HEK293 (cell line): Measurements from ENCODE around the gene APH1A.

ENCODE experiments used
- GLI2 ChIP-seq: fragments of 450-650 bp; formaldehyde crosslinking; IDR thresholded peaks from 2 replicates; pipeline ENCODE4; 2017; ENCODE audit warnings: missing biosample characterization, missing genetic modification characterization, low read depth, borderline replicate concordance
- GLIS1 ChIP-seq: fragments of 450-650 bp; formaldehyde crosslinking; IDR thresholded peaks from 2 replicates; pipeline ENCODE4 v1.5.1; 2016; ENCODE audit warnings: missing biosample characterization, missing genetic modification characterization
- HOXC10 ChIP-seq: sonication (generic); formaldehyde crosslinking; IDR thresholded peaks from 2 replicates; pipeline ENCODE4 v1.8.1; 2023; ENCODE audit warnings: mild to moderate bottlenecking, missing genetic modification reagents
- IKZF3 ChIP-seq: fragments of 450-650 bp; IDR thresholded peaks from 2 replicates; pipeline ENCODE4 v1.5.0; 2018; ENCODE audit warnings: missing biosample characterization, mild to moderate bottlenecking, missing genetic modification characterization, moderate library complexity
- PATZ1 ChIP-seq: fragments of 450-650 bp; formaldehyde crosslinking; IDR thresholded peaks from 2 replicates; pipeline ENCODE4 v1.5.1; 2016; ENCODE audit warnings: missing biosample characterization, missing genetic modification characterization
- PRDM4 ChIP-seq: fragments of 450-650 bp; formaldehyde crosslinking; IDR thresholded peaks from 2 replicates; pipeline ENCODE4 v1.5.1; 2017; ENCODE audit warnings: missing biosample characterization, missing genetic modification characterization
- SALL2 ChIP-seq: fragments of 450-650 bp; formaldehyde crosslinking; IDR thresholded peaks from 2 replicates; pipeline ENCODE4 v1.5.0; 2017; ENCODE audit warnings: missing biosample characterization, mild to moderate bottlenecking, missing genetic modification characterization, borderline replicate concordance
- SCRT1 ChIP-seq: fragments of 450-650 bp; formaldehyde crosslinking; IDR thresholded peaks from 2 replicates; pipeline ENCODE4 v1.5.1; 2016; ENCODE audit warnings: missing biosample characterization, missing genetic modification characterization, borderline replicate concordance
- SP2 ChIP-seq: fragments of 450-650 bp; formaldehyde crosslinking; IDR thresholded peaks from 2 replicates; pipeline ENCODE4 v1.5.1; 2016; ENCODE audit warnings: missing biosample characterization, missing genetic modification characterization
- YY1 ChIP-seq: fragments of 450-650 bp; formaldehyde crosslinking; IDR thresholded peaks from 2 replicates; pipeline ENCODE4 v1.5.1; 2018; ENCODE audit warnings: missing biosample characterization, missing genetic modification characterization
- ZBTB1 ChIP-seq: fragments of 450-650 bp; formaldehyde crosslinking; IDR thresholded peaks from 2 replicates; pipeline ENCODE4 v1.5.1; 2016; ENCODE audit warnings: missing biosample characterization, missing genetic modification characterization
- ZBTB49 ChIP-seq: fragments of 450-650 bp; formaldehyde crosslinking; IDR thresholded peaks from 2 replicates; pipeline ENCODE4 v1.5.1; 2016; ENCODE audit warnings: missing biosample characterization, missing genetic modification characterization, low read depth
- ZEB2 ChIP-seq: fragments of 450-650 bp; formaldehyde crosslinking; IDR thresholded peaks from 2 replicates; pipeline ENCODE4 v1.5.1; 2016; ENCODE audit warnings: missing biosample characterization, missing genetic modification characterization
- ZFP69B ChIP-seq: fragments of 450-650 bp; formaldehyde crosslinking; IDR thresholded peaks from 2 replicates; pipeline ENCODE4 v1.5.1; 2016; ENCODE audit warnings: missing biosample characterization, missing genetic modification characterization
- ZNF146 ChIP-seq: fragments of 450-650 bp; formaldehyde crosslinking; IDR thresholded peaks from 2 replicates; pipeline ENCODE4 v1.5.1; 2016; ENCODE audit warnings: missing biosample characterization, missing genetic modification characterization
- ZNF221 ChIP-seq: fragments of 450-650 bp; formaldehyde crosslinking; IDR thresholded peaks from 2 replicates; pipeline ENCODE4 v1.5.1; 2017; ENCODE audit warnings: missing biosample characterization, missing genetic modification characterization, borderline replicate concordance
- ZNF23 ChIP-seq: fragments of 450-650 bp; formaldehyde crosslinking; IDR thresholded peaks from 2 replicates; pipeline ENCODE4 v1.5.1; 2016; ENCODE audit warnings: missing biosample characterization, missing genetic modification characterization, borderline replicate concordance
- ZNF239 ChIP-seq: fragments of 450-650 bp; formaldehyde crosslinking; IDR thresholded peaks from 2 replicates; pipeline ENCODE4 v1.5.1; 2016; ENCODE audit warnings: missing biosample characterization, missing genetic modification characterization
- ZNF26 ChIP-seq: fragments of 450-650 bp; formaldehyde crosslinking; IDR thresholded peaks from 2 replicates; pipeline ENCODE4 v1.5.1; 2016; ENCODE audit warnings: missing biosample characterization, missing genetic modification characterization
- ZNF449 ChIP-seq: fragments of 450-650 bp; formaldehyde crosslinking; IDR thresholded peaks from 2 replicates; pipeline ENCODE4 v1.5.1; 2017; ENCODE audit warnings: missing biosample characterization, mild to moderate bottlenecking, missing genetic modification characterization, moderate library complexity
- ZNF521 ChIP-seq: fragments of 450-650 bp; formaldehyde crosslinking; IDR thresholded peaks from 2 replicates; pipeline ENCODE4 v1.5.1; 2017; ENCODE audit warnings: missing biosample characterization, mild to moderate bottlenecking, missing genetic modification characterization
- ZNF529 ChIP-seq: fragments of 450-650 bp; formaldehyde crosslinking; IDR thresholded peaks from 2 replicates; pipeline ENCODE4 v1.5.1; 2017; ENCODE audit warnings: missing genetic modification characterization, missing biosample characterization; ENCODE audit not compliant: insufficient replicate concordance
- ZNF549 ChIP-seq: fragments of 450-650 bp; IDR thresholded peaks from 2 replicates; pipeline ENCODE4 v1.5.1; 2018; ENCODE audit warnings: missing biosample characterization, missing genetic modification characterization, mild to moderate bottlenecking, inconsistent platforms, moderate library complexity
- ZNF571 ChIP-seq: fragments of 450-650 bp; formaldehyde crosslinking; IDR thresholded peaks from 2 replicates; pipeline ENCODE4 v1.5.0; 2017; ENCODE audit warnings: missing biosample characterization, missing genetic modification characterization
- ZNF585B ChIP-seq: fragments of 450-650 bp; formaldehyde crosslinking; IDR thresholded peaks from 2 replicates; pipeline ENCODE4 v1.5.1; 2016; ENCODE audit warnings: missing biosample characterization, missing genetic modification characterization
- ZNF624 ChIP-seq: fragments of 450-650 bp; formaldehyde crosslinking; IDR thresholded peaks from 2 replicates; pipeline ENCODE4 v1.5.1; 2017; ENCODE audit warnings: missing biosample characterization, missing genetic modification characterization
- ZNF629 ChIP-seq: fragments of 450-650 bp; formaldehyde crosslinking; IDR thresholded peaks from 2 replicates; pipeline ENCODE4 v1.5.1; 2017; ENCODE audit warnings: missing biosample characterization, missing genetic modification characterization
- ZNF707 ChIP-seq: fragments of 450-650 bp; formaldehyde crosslinking; IDR thresholded peaks from 2 replicates; pipeline ENCODE4 v1.5.1; 2016; ENCODE audit warnings: missing biosample characterization, missing genetic modification characterization
- ZNF792 ChIP-seq: fragments of 450-650 bp; formaldehyde crosslinking; IDR thresholded peaks from 2 replicates; pipeline ENCODE4 v1.5.1; 2016; ENCODE audit warnings: missing biosample characterization, missing genetic modification characterization
- ZSCAN23 ChIP-seq: fragments of 450-650 bp; formaldehyde crosslinking; IDR thresholded peaks from 2 replicates; pipeline ENCODE4 v1.5.1; 2016; ENCODE audit warnings: missing biosample characterization, missing genetic modification characterization
- ZXDB ChIP-seq: fragments of 450-650 bp; formaldehyde crosslinking; IDR thresholded peaks from 2 replicates; pipeline ENCODE4 v1.5.1; 2016; ENCODE audit warnings: missing biosample characterization, missing genetic modification characterization

Gene APH1A

GRCh38 chr1:150293433-150294253 lies 24.8 kb upstream of the APH1A start, which contains the start of gene MRPS21 (continued):
- no peak for TF ChIP-seq PRDM4 (tag by site-specific recombination)
- TF ChIP-seq PATZ1 (tag by site-specific recombination), result no peak
- TF ChIP-seq ZNF585B (tag by site-specific recombination), result no peak
- no peak; the same call in 1 of the 2 replicates for TF ChIP-seq GLI2 (tag by site-specific recombination)
- no peak for TF ChIP-seq ZBTB49 (tag by site-specific recombination)
- TF ChIP-seq GLIS1 (tag by site-specific recombination), result no peak
- TF ChIP-seq ZNF146 (tag by site-specific recombination), result no peak
- no peak for TF ChIP-seq ZBTB1 (tag by site-specific recombination)
- TF ChIP-seq ZEB2 (tag by site-specific recombination), result no peak
- TF ChIP-seq ZNF571 (tag by site-specific recombination), result no peak
- peak; percentile 92 for TF ChIP-seq ZNF629 (tag by site-specific recombination)
- no peak for TF ChIP-seq SALL2 (tag by site-specific recombination)
- peak; percentile 80 for TF ChIP-seq SP2 (tag by site-specific recombination)
- TF ChIP-seq ZNF521, result no peak
- TF ChIP-seq IKZF3, result no peak
- TF ChIP-seq ZNF239 (tag by site-specific recombination), result no peak
- TF ChIP-seq ZXDB (tag by site-specific recombination), result peak; percentile 70; the same call in 1 of the 2 replicates
- no peak for TF ChIP-seq SCRT1 (tag by site-specific recombination)
- no peak for TF ChIP-seq ZNF449 (tag by site-specific recombination)
- no peak for TF ChIP-seq ZNF26 (tag by site-specific recombination)
- no peak for TF ChIP-seq ZNF221 (tag by site-specific recombination)
- no peak for TF ChIP-seq ZNF624
- TF ChIP-seq ZNF707 (tag by site-specific recombination), result no peak
- TF ChIP-seq HOXC10 (CRISPR knock-in tag), result no peak
- no peak for TF ChIP-seq ZNF549 (tag by site-specific recombination)
- TF ChIP-seq ZFP69B (tag by site-specific recombination), result no peak
- 0 out of 2 replicates have a peak, but pooled peaks have one; percentile 15 for TF ChIP-seq YY1 (tag by site-specific recombination)
- TF ChIP-seq ZNF792 (tag by site-specific recombination), result no peak
- no peak for TF ChIP-seq ZNF529
- no peak for TF ChIP-seq ZSCAN23
- no peak for TF ChIP-seq ZNF23 (tag by site-specific recombination)
